ENCODE results near the gene LRTM2.

- TF ChIP-seq POLR2AphosphoS5 (IDR thresholded peaks at IDR 0.05; ENCODE audit: low read depth): no peak
- TF ChIP-seq CTCF (IDR thresholded peaks at IDR 0.05; ENCODE audit: insufficient read depth, low read length): no peak
- TF ChIP-seq GABPA (IDR thresholded peaks at IDR 0.05; ENCODE audit: low read depth): no peak
- TF ChIP-seq REST (IDR thresholded peaks at IDR 0.05; ENCODE audit: insufficient replicate concordance, low read depth): no peak
Observed at GRCh38 chr12:1859643-1860042, 39.3 kb downstream of the LRTM2 start.

Measured in HL-60 (cell line).